NCI-H345 treated with DMSO at 0.1 percent for 48 hours (cell line): ENCODE data around the gene TK1.
"Not testable (repeated sequence)": the region's sequence is repeated elsewhere in the genome, so short reads cannot be mapped to it uniquely, and the experiment has no call there.

Experiments
- DNase-seq: peaks from one replicate; lab custom pipeline; 2025; ENCODE audit not compliant: unreplicated experiment; lab: John Stamatoyannopoulos, UW

The TK1 gene

DNA sequence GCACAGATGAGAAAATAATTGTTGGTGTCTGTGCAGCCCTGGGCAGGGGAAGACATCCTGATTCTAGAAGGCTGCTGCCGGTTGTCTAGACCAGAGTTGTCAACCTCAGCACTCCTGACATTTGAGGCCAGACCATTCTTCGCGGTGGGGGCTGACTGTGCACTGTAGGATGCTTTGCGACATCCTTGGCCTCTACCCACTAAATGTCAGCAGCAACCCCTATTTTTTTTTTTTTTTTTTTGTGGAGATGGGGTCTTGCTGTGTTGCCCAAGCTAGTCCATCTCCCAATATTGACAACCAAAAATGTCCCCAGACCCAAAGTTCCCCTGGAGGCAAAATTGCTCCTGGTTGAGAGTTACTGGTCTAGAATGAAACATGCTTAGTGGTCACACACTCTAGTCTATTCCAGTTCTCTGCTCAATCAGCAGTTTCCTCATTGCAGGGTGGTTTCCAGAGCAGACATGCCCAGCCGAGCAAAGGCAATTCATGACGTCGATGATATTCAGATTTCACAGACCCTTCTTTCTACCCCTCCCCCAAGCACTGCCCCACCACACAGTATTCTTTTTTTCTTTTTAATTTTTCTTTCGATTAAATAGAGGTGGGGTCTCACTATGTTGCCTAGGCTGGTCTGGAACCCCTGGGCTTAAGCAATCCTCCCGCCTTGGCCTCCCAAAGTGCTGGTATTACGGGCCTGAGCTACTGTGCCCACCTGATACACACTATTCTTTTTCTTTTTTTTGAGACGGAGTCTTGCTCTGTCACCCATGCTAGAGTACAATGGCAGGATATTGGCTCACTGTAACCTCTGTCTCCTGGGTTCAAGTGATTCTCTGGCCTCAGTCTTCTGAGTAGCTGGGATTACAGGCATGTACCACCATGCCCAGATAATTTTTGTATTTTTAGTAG is 31.7 kb downstream of the TK1 start:
- no peak for DNase-seq

DNA sequence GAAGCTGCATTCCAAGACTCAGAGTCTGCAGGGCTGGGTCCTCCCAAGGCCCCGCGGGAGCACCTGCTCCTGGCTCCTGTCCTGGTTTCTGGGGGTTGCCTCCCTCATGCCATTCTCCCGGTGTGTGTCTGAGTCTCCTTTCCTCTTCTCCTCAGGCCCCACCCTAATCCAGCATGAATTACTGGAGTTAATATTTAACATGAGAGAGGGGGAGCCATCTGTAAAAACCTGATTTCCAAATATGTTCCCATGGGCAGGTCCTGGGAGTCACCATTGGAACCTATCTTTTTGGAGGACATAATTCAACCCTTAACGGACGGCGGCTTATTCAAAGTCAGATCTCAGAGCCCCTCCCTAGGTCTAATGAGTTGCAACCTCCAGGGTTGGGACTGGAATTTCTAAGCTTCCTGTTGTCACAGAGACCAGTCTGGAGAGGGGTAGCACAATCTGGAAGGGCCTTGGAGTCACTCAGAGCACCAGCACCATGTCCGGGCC is 35.3 kb downstream of the TK1 start:
- DNase-seq = no peak

DNA sequence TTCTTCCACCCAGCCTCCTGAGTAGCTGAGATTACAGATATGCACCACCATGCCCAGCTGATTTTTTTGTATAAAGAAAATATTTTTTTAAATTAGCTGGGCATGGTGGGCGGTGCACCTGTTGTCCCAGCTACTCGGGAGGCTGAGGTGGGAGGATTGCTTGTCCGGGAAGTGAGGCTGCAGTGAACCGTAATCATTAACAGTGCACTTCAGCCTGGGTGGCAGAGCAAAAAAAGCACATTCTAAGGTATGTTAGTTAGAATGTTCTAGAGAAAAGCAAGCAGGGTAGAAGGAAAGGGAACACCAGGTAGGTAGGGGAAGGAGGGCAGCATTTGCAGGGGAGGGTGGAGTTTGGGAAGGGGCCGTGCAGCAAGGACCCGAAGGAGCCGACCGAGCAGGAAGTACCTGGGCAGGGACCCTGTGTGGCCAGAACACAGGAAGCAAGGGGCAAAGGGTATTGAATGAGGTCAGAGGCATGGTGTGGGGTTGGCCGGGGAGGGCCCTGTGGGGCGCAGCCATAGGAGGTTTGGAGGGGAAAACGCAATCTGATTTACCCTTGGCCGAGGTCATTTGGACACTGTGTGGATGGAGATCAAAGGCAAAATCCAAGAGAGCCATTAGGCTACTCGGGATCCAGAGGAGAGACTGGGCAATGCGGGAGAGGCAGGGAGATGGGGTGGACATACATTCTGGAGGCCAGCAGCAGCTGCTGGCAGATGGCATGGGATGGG is 38.4 kb downstream of the TK1 start:
- DNase-seq = no peak

DNA sequence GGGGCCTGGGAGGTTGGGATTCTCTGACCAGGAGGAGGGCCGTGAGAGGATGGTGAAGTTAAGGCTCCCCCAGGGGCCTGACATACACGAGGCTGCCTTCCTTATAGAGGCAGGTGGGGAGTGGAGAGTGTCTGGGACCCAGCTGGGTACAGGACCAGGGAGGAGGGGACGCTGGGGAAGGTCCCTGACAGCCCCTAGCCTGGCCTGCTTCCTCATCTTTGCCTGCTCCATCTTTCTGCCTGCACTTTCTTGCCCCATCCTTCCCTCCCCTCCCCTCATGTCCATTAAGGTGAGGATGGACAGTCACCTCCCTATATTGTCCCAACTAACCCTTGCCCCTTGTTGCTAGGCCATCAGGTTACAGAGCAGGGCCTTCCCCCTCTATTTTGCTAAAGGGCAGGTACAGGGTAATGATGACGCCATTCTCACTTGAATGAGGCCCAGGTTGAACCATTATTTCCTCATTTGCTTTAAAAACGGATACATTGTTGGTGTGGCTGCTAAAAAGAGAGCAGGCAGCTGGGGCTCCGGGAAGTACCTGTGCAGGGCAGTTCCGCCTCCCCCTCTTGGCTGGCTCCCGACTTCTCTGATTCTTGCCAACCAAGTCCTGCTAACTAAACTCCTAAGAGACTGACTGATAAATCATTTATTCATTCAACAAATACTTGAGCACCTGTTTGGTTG is 39.4 kb downstream of the TK1 start:
- DNase-seq = no peak

DNA sequence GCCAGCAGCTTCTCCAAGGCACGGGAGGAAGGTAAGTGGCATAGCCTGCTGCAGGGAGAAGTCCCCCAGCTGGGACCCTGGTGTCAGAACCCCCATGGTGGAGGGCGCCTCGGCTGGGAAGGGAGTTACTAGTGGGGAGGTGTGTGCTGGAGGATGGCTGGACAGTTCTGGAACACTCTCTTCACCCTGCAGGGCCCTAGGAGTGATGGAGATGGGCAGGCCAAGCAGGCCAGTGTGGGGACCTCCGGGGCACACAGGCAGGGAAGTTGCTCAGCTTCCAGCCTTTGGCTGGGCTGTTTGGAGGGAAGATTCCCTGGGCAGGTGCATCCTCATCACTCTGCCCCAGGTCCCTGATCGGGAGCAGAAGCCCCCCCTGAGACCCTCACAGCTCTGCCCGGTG is 40.0 kb downstream of the TK1 start:
- no peak for DNase-seq

DNA sequence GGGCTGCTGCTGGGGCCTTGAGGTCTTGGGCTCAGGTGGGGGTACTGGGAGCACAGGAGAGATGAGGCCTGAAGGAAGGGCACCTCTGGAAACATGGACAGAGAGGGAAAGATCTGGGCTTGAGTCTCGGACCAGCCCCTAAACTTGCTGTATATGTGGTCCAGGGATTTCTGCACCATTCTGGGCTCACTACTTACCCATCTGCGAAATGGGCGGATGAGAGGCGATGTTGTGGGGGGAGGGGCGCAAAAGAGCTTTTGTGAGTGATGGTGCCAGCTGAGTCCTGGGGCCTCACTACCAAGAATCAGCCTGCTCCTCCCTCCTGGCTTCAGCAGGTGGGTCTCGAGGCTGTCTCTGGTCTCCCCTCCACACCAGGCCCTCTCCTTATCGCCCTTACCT is 40.4 kb downstream of the TK1 start:
- no peak for DNase-seq

DNA sequence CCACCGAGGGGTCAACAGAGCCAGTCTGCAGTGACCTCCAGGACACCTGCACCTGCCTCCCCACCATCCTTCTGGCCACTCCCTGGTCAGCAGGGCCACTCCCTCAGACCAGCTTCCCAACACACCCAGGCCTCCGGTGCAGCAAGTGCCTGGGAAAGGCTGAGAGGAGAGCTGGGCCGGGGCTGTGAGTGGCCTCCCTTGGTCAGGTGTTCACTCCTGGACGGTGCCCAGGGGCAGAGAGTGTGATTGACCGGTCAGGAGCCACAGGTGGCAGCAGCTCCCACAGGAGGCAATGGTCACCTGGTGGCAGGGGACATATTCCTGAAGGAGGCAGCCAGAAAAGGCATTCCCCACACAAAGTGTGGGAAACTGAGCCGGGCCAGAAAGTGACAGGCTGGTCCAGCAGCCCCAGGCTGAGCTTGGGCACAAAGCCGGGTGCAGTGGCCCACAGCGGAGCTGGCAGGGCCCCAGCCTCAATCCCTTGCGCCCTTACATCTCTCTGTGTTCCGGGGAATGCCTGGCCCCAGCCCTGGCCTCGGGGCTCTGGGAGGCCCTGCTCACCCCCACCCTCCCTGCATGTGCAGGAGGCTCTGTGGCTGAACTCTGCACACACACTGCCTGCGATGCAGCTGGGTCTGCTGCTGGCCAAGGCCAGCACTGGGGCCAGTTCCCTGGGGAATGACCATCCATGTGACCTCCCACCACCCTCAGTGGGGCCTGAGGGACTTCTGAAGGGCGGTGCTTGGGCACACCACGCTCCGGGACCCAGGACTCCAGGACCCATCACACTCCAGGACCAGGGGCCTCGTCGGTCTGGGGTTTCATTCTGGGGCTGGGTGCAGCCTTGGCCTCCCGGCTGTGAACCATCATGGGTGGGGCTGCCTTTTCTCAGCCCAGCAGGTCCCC is 41.9 kb downstream of the TK1 start:
- DNase-seq = no peak

DNA sequence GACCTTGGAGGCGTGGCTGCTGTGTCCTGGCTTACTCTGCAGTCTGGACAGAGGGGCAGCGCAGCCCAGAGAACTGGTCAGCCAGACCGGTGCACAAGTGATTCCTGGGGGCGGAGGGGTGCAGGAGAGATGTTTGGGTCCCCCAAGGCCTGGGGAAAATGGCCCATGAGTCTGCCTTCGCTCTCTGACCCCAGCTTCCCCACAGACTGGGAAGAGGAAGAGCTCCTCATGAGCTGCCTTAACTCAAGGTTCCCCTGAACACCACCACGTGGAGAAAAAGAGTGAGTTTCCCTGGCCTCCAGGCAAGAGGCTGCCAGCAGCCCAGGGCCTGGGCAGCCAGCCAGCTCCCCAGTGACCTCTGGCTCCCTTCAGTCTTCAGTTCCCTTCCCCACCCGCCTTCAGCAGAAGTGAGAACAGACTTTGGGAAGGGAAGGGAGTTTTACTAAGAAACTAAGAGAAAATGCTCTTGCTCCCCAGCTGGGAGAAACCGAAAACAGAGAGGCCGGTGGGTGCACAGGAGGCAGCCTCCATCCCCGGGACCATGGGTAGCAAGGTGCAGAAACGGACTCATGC is 42.6 kb downstream of the TK1 start:
- DNase-seq = no peak

DNA sequence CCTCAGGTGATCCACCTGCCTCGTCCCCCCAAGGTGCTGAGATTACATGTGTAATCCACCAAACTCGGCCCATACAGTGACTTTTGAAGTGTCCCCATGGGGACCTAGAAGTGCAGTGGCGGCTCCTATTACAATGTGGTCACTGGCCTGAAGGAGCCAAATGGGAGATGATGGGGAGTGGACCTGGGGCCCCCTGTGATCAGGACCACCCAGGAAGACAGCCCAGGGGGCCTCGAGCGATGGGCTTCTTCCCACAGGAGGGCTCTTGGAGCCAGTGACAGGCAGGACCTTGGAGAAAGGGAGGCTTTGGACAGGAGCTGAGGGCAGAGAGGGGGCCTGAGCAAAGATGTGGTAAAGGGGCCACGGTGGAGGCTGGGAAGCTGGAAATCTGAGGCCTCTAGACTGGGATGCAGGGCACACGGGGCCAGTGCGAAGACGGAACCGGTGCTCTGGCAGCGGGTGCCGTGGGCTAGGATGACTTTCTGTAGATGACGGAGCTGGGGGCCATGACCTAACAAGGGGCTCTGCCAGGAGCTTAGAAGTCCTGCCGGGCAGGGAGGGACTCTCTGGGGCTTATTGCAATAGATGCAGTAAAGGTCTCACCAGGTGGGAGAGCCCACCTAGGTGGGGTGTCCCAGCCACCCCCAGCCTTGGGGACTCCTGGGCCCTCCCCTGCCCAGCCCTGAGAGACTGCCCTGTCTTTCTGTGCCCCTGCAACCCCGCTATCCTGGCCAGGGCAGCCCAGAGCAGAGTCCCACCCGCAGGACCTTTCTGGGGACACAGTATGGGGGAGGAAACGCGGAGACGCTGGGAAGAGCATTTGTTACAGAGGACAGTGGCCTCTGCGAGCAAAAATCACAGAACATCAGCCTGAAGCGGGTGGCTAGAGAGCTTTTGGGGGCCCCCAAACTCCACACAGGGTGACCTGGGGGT is 43.4 kb downstream of the TK1 start:
- no peak for DNase-seq

DNA sequence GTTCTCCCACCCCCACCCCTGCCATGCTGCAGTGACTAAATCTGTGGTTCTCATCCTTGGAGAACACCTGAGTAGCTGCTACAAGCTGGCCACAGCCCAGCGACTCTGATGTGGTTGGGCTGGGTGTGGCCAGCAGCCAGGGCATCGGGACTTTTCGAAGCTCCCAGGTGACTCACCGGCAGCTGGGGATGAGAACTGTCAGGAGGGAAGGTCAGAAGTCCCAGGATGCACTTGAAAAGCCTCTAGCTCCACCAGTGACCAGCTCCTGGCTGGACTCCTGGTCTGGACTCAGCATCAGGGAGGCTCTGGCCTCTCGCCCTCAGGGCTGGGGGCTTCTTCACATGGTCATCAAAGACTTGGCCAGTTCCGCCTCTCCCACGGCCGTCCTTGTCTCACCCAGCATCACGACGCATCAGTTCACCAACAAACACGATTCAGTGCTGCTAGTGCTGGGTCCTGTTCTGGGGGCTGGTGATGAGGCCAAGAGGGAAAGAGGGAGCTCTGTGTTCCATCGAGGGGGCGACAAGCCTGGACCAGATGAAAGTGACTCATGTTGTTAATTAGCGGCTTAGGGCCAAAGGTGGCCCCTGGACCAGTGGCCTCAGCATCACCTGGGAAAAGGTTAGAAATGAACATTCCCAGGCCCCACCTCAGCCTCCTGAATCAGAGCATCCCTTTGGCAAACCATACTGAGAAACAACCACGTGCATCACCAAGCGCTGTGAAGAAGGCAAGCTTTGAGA is 44.6 kb downstream of the TK1 start:
- DNase-seq = no peak

DNA sequence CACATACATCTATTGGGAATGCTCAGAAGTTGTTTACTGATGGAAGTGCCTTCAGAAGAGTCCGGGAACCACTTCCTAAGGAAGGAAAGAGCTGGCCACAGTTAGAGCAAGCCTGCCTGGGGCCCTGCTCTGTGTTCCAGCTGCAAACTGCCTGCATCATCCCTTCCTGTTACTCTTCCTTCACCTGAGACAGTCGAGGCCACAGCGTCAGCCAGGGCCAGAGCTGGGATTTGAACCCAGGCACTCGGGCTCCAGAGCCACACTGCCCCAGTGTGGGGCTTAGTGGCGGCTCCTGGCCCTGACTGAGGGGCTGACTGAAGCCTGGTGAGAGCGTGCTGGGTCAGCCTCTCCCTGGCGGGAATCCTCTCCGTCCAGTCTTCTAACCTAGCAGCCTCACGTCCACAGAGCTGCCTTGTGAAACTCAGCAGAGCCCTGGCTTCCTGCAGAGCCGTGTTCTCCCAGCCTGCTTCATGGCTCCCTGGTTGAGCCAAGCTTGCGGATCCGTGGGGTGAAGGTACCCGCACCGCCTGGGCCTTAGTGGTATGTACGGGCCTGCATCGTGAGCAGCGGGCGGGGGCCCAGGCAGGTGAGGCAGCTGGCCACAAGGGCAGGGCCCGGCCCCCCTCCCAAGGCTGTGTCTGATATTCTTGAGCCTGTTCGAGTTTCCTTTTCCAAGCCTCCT is 45.3 kb downstream of the TK1 start:
- no peak for DNase-seq

DNA sequence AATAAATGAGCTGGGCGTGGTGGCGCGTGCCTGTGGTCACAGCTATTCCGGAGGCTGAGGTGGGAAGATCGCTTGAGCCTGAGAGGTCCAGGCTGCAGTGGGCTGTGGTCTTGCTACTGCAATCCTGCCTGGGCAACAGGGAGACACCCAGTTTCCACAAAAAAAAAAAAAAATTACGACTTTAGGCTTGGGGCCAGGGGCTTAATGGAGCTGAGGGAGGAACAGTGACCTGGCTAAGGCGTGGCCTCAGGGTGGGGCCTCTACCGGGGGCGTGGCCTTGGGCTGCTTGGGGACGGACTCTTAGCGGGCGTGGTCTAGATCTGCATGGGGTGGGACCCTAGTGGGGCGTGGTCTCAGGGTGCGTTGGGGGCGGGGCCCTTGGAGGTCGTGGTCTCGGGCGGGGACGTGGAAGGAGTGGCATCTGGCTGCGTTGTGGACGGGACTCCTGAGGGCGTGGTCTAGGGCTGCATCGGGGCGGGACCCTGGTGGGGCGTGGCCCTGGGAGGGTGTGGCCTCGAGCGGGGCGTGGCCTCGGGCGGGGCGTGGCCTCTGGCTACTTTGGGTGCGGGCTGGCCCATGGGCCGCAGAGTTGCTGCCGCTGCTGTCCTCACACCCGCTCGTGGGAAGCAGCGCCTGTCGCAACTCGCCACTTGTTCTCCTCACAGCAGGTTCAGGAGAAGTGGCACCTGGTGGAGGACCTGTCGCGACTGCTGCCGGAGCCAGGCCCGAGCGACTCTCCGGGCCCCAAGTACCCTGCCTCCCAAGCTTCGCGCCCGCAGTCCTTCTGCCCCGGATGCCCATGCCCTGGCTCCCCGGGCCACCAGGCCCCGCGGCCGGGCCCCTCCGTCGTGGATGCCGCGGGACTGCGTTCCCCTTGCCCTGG is 46.4 kb downstream of the TK1 start:
- DNase-seq = peak; percentile 71

DNA sequence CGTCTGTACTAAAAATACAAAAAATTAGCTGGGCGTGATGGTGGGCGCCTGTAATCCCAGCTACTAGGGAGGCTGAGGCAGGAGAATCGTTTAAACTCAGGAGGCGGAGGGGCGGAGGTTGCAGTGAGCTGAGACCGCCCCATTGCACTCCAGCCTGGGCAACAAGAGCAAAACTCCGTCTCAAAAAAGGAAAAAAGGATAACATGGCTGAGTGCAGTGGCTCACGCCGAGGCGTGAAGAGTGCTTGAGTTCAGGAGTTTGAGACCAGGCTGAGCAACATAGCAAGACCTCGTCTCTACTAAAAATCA is 47.0 kb downstream of the TK1 start:
- not testable (repeated sequence) for DNase-seq

DNA sequence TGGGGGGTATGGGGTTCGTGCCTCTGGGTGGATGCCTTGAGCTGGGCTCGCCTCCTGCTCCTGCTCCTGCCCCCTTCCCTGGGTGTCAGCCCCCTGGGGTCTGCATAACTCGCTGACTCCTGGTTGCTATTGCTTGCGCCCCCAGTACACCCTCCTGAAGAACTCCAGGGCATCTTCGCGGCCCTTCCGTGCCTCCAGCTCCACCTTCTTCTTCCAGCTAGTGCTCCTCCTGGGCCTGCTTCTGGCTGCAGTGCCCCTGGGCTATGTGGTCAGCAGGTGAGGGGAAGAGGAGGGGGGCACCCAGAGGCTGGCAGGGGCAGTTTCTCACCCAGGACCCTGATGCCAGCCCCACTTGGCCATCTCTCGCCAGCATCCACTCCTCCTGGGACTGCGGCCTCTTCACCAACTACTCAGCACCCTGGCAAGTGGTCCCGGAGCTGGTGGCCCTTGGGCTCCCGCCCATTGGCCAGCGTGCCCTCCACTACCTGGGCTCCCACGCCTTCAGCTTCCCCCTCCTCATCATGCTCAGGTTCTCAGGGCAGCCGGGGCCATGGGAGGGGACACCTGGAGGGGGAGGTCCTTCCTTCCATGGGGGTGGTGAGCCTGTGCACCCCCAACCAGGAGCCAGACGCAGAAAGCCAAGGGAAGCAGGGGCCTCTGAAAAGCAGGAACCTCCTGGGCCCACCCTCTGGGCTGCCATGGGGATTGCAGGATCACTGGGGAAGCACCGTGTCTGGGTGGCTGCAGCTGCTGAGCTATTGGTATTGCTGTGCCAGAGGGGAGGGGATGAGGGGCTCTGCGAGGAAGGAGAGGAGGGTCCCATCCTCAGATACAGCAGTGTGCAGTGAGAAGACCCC is 48.4 kb downstream of the TK1 start:
- no peak for DNase-seq

DNA sequence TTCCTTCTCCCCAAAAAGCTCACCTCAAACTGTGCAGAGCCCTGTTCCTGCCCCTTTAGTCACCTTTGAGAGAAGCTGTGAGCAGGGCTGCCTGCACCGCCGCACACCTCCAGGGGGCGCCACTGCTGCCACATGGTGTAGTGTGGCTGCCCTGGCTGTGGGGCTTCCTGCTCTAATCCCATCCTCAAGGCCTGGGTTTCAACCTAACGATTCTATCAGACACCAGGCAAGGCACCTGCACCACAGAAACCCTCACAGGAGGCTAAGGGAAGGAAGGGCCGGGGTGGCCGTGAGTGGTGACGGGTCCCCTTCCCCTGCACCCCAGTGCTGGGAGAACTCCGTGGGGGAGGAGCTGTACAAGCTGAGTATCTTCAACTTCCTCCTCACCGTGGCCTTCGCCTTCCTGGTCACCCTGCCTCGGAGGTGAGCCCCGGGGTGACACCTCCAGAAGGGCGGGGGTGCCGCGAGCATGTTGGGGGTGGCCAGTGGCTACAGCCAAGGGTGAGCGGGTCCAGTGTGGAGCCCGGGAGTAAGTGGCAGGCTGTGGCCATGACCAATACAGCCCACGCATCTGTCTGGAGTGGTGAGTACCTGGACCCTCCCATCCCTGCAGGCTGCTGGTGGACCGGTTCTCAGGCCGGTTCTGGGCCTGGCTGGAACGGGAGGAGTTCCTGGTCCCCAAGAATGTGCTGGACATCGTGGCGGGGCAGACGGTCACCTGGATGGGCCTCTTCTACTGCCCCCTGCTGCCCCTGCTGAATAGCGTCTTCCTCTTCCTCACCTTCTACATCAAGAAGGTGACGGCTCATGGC is 49.3 kb downstream of the TK1 start:
- no peak for DNase-seq
